ENCODE measurements around the gene LRP10. TPM values are rescaled to one million over a fixed set of nuclear protein-coding genes. Genes with fewer than 3 reads are reported as not detected.
A peak's percentile ranks its signal among the peaks of the same experiment; 100 is the strongest.

LRP10 gene
- total RNA-seq, 4 donors from 2014 or later = 31.1 to 109 (median 60.1) TPM

DNA sequence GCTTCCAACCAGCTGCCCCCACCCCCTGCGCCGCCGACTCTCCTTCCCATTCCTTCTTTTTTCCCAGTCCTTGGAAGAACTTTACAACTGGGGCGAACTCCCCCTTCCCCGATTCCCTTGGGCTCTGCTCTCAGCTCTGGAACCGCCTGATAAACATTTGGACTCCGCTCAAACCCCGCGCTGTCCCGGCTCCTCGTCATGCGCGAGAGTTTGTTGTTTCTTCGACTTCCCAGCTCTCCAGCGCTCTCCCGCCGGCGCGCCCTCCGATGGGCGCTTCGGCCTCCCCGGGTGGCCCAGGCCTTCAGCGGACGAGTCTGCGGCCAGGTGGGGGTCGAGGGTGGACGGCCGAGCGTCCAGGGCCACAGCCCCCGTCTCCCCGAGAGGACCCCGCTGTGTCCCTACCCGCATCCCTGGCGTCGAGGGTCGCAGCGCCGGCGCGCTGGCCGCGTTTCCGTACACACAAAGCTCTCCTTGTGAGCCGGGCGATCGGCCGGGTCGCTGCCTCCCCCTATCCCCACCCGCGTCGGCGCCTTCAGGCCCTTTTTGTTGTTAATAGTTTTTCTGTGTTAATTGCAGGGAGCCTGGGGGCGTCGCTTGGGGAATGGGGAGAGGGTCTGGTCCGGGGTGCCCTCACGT lies 34.3 kb upstream of the LRP10 start:
- in situ Hi-C loops (cut with MboI; ENCODE audit: low sequenced_read_pairs in 4 of 4) = no loop called here
- peaks cover 0 to 22% of the 10 kb centered on the region in 2 donors for H3K36me3 ChIP-seq

DNA sequence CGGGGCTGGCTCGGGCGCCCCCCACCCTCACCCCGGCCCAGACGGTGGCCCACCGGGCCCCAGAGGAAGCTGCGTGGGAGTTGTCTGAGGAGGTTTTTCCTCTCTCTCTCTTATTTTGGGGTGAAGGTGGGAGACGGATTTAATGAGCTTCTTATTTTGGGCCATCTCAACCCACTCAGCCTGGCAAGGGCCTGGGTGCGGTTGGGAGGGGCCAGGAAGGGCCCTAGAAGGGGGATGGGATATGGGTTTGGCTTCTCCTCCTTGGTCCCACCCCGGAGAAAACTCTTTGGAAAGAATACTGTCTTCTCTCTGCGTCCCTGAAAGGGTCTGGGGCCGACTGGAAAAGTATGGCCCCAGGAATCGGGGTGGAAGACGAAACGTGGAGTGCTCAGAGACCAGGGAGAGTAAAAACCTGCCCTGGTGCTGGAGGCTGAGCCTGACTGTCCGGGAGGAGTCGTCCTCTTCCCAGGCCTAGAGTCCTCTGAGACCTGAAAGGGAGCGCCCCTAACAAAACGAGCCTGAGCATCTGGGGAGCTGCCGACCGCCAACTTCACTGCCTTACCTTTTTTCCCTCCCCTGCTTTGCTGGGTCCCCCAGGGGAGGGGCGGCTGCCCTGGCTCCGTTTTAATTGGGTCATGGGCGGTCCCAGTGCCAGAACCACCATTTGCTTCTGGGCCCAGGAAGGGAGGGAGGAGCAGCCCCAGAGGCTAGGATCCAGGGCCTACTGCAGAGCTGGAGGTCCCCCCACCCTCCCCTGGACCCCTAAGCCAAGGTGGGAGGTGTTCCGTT lies 33.6 kb upstream of the LRP10 start:
- intact Hi-C loops (cut with DNase I; ENCODE audit: low total_unique reads) (loop anchor here (1.0 to 5.0 kb wide), 2 partner anchors 10 to 79 kb away; partner anchors contain the start of gene RBM23), in situ Hi-C loops (cut with MboI; ENCODE audit: low sequenced_read_pairs in 4 of 4) (no loop called here)
- peak; percentile 37 to 77 for DNase-seq
- H3K27me3 ChIP-seq = peaks cover 9 to 12% (median 9%) of the 10 kb centered on the region in 3 donors
- peak overlapping the region; percentile 71 to 78 (median 72) for H3K4me3 ChIP-seq
- H3K36me3 ChIP-seq = peaks cover 0 to 20% of the 10 kb centered on the region in 2 donors
- peak; percentile 39 to 53 for ATAC-seq
- TF ChIP-seq POLR2A (IDR thresholded peaks at IDR 0.05) = peak in 1 of 2 donors; percentile 56
- TF ChIP-seq, protein P1, sequence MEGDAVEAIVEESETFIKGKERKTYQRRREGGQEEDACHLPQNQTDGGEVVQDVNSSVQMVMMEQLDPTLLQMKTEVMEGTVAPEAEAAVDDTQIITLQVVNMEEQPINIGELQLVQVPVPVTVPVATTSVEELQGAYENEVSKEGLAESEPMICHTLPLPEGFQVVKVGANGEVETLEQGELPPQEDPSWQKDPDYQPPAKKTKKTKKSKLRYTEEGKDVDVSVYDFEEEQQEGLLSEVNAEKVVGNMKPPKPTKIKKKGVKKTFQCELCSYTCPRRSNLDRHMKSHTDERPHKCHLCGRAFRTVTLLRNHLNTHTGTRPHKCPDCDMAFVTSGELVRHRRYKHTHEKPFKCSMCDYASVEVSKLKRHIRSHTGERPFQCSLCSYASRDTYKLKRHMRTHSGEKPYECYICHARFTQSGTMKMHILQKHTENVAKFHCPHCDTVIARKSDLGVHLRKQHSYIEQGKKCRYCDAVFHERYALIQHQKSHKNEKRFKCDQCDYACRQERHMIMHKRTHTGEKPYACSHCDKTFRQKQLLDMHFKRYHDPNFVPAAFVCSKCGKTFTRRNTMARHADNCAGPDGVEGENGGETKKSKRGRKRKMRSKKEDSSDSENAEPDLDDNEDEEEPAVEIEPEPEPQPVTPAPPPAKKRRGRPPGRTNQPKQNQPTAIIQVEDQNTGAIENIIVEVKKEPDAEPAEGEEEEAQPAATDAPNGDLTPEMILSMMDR (IDR thresholded peaks at IDR 0.05 in 4 of 5, conservative IDR thresholded peaks at IDR 0.05 in 1 of 5) = no peak
- no peaks in the 10 kb centered on the region for H3K9me3 ChIP-seq
- H3K4me1 ChIP-seq = peaks cover 0 to 11% of the 10 kb centered on the region in 2 donors
- peak overlapping the region; percentile 75 to 84 (median 80) for H3K27ac ChIP-seq

More for the DNA sequence above, 34.3 kb upstream of the LRP10 start:
- H3K9me3 ChIP-seq = no peaks in the 10 kb centered on the region
- peaks cover 0 to 11% of the 10 kb centered on the region in 2 donors for H3K4me1 ChIP-seq
- H3K27ac ChIP-seq = peak overlapping the region; percentile 75 to 84 (median 80)
- peak overlapping the region; percentile 71 to 78 (median 72) for H3K4me3 ChIP-seq
- peaks cover 9 to 12% (median 9%) of the 10 kb centered on the region in 3 donors for H3K27me3 ChIP-seq
- intact Hi-C loops (cut with DNase I; ENCODE audit: low total_unique reads) = loop anchor here (5.0 kb wide), 1 partner anchor 80 kb away; the partner anchor contains the start of gene RBM23
- no peak for TF ChIP-seq POLR2A (IDR thresholded peaks at IDR 0.05)
- TF ChIP-seq, protein P1 (IDR thresholded peaks at IDR 0.05 in 4 of 5, conservative IDR thresholded peaks at IDR 0.05 in 1 of 5) = no peak
- DNase-seq (no peak), ATAC-seq (peak in 1 of 2 donors; percentile 41)

DNA sequence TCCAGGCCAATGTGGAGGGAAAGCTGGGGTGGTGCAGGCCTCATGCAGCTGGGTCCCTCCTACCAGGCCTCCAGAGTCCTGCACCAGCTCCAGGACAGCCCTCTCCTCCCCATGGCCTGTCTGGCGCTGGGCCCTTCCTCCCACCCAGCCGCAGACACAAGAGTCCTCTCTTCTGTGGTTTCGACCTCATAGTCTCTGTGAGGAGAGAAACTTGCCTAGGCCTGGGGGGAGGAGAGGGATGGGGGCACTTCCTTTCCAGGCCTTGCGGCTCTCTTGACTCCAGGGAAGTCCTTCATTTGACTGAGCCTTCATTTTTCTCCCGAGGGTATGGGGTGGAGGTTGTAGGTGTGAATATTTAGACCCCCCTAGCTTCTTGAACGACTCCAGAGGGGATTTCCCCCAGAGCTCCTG lies 32.9 kb upstream of the LRP10 start:
- Histone ChIP-seq H3K27ac (peak overlapping the region; percentile 75 to 84 (median 80)), H3K4me3 (peak overlapping the region; percentile 71 to 78 (median 72)), H3K4me1 (peaks cover 0 to 11% of the 10 kb centered on the region in 2 donors), H3K27me3 (peaks cover 9 to 12% (median 9%) of the 10 kb centered on the region in 3 donors), H3K36me3 (peaks cover 0 to 13% of the 10 kb centered on the region in 2 donors), H3K9me3 (no peaks in the 10 kb centered on the region)
- in situ Hi-C loops (cut with MboI; ENCODE audit: low sequenced_read_pairs in 4 of 4) = no loop called here
- DNase-seq (no peak), ATAC-seq (peak in 1 of 2 donors; percentile 12)
- intact Hi-C loops (cut with DNase I; ENCODE audit: low total_unique reads) = loop anchor here (1.0 to 5.0 kb wide), 2 partner anchors 10 to 79 kb away; partner anchors contain the start of gene RBM23
- TF ChIP-seq, protein P1 (IDR thresholded peaks at IDR 0.05 in 4 of 5, conservative IDR thresholded peaks at IDR 0.05 in 1 of 5) = no peak
- TF ChIP-seq POLR2A (IDR thresholded peaks at IDR 0.05) = no peak

DNA sequence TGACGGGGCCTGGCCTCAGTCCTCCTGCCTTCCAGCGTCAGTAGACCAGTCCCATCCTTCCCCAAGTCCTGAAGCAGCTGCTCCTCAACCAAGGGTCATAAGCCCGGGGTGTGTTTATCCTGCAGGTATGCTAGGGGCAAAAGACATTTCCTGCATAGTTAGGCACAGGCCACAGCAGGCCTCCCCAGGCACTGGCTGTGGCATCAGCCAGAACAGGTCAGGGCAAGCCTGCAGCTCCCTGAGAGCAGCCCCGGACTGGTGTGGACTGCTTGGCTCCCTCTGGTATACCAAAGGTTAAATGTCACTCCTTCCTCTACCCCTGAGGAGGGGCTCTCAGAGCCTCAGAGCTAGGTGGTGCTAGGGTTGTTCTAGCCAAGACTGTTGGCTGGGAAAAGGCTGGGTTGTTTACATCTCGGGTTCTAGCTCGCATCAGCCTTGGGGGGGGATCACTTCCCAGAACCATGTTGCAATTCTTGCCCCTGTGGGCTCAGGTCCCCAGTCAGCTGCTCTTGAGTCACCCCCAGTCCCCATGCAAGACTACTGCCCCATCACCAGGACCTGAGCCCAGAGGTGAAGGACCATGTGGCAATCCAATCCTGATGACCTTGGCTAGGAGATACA lies 32.3 kb upstream of the LRP10 start:
- Histone ChIP-seq H3K4me1 (peaks cover 0 to 11% of the 10 kb centered on the region in 2 donors), H3K27ac (peak overlapping the region; percentile 75 to 84 (median 80)), H3K27me3 (peaks cover 9 to 12% (median 9%) of the 10 kb centered on the region in 3 donors), H3K4me3 (peak overlapping the region; percentile 71 to 78 (median 72)), H3K9me3 (no peaks in the 10 kb centered on the region), H3K36me3 (peaks cover 0 to 7% of the 10 kb centered on the region in 2 donors)
- peak in 1 of 2 donors; percentile 69 for DNase-seq
- ATAC-seq = peak; percentile 8 to 19
- in situ Hi-C loops (cut with MboI; ENCODE audit: low sequenced_read_pairs in 4 of 4) (no loop called here), intact Hi-C loops (cut with DNase I; ENCODE audit: low total_unique reads) (loop anchor here (5.0 kb wide), 1 partner anchor 78 kb away; the partner anchor contains the start of gene RBM23)
- TF ChIP-seq, protein P1 (IDR thresholded peaks at IDR 0.05 in 4 of 5, conservative IDR thresholded peaks at IDR 0.05 in 1 of 5) = no peak
- no peak for TF ChIP-seq POLR2A (IDR thresholded peaks at IDR 0.05)
